NCI-H1436 treated with DMSO at 0.1 percent for 48 hours (cell line): ENCODE measurements around the gene CYTH4.
"Not testable (repeated sequence)": the region's sequence is repeated elsewhere in the genome, so short reads cannot be mapped to it uniquely, and the experiment has no call there.

ENCODE experiments used
- DNase-seq: peaks from one replicate; lab custom pipeline; 2025; lab: John Stamatoyannopoulos, UW

Gene CYTH4

GRCh38 chr22:37248251-37248650, 34.1 kb upstream of the CYTH4 start:
- DNase-seq, result no peak

GRCh38 chr22:37249986-37250385, 32.3 kb upstream of the CYTH4 start:
- DNase-seq, result no peak

DNA sequence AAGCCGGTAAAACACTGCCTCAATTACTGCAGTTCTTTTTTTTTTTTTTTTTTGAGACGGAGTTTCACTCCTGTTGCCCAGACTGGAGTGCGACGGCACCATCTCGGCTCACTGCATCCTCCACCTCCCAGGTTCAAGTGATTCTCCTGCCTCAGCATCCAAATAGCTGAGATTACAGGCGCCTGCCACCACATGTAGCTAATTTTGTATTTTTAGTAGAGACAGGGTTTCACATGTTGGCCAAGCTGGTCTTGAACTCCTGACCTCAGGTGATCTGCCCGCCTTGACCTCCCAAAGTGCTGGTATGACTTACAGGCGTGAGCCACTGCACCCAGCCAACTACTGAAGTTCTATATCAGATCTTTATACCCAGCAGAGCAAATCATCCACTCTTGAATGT, 30.5 kb upstream of the CYTH4 start:
- DNase-seq, result not testable (repeated sequence)

DNA sequence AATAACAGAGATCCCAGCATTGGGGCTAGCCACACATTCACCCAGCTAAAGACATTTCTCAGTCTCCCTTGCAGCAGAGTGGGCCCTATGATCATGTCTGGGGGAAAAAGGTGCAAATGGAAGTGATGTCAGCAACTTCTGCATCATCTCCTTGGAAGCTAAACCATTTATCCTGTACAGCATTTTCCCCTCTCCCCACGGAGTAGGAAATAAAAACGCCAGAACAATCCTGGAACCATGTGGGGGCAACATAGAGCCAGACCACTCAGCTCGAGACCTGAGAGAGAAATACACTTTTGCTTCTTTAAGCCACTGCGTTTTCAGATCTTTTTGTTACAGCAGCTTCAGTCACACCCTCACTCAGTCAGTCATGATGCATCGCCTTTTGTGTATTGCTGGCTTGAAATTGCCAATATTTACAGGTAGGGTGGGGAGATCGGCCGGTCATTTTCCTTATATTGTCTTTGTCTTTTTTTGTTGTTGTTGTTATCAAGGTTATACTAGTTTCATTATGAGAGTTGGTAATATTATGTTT, 29.1 kb upstream of the CYTH4 start:
- DNase-seq, result no peak

- DNase-seq, result no peak
Observed at GRCh38 chr22:37254209-37254866, 28.0 kb upstream of the CYTH4 start.

GRCh38 chr22:37254867-37255233, 27.5 kb upstream of the CYTH4 start:
- DNase-seq, result no peak

GRCh38 chr22:37255558-37256006, 26.7 kb upstream of the CYTH4 start:
- no peak for DNase-seq

GRCh38 chr22:37256075-37256726, 26.1 kb upstream of the CYTH4 start:
- no peak for DNase-seq

GRCh38 chr22:37258005-37258752, 24.1 kb upstream of the CYTH4 start:
- no peak for DNase-seq

GRCh38 chr22:37258753-37259401, 23.4 kb upstream of the CYTH4 start:
- DNase-seq, result no peak

GRCh38 chr22:37259540-37260029, 22.7 kb upstream of the CYTH4 start:
- no peak for DNase-seq

DNA sequence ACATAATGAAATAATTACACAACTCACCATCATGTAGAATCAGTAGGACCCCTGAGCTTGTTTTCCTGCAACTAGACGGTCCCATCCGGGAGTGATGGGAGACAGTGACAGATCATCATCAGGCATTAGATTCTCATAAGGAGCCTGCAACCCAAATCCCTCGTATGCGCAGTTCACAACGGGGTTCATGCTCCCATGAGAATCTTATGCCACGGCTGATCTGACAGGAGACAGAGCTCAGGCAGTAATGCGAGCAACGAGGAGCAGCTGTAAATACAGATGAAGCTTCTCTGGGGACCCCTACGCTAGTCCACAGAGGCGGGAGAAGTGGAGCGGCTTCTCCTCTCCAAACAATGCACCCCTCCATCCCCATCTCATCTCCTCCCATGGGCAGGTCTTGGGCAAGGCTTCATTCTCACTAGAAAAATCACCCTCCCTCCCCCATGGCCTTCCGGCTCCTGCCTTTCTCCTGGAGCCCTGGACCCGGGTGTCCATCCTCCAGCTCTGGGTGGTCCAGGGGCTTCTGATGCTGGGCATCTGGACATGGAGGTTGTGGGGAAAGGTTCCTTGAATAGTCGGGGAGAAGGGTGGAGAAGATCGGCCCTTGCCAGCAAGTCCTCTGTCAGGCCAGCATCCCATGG, 22.0 kb upstream of the CYTH4 start:
- no peak for DNase-seq

- DNase-seq, result no peak
Observed at GRCh38 chr22:37260901-37261336, 21.4 kb upstream of the CYTH4 start.

- no peak for DNase-seq
Observed at GRCh38 chr22:37262346-37262745, 20.0 kb upstream of the CYTH4 start.

- DNase-seq, result no peak
Observed at GRCh38 chr22:37263966-37264887, 18.1 kb upstream of the CYTH4 start.

DNA sequence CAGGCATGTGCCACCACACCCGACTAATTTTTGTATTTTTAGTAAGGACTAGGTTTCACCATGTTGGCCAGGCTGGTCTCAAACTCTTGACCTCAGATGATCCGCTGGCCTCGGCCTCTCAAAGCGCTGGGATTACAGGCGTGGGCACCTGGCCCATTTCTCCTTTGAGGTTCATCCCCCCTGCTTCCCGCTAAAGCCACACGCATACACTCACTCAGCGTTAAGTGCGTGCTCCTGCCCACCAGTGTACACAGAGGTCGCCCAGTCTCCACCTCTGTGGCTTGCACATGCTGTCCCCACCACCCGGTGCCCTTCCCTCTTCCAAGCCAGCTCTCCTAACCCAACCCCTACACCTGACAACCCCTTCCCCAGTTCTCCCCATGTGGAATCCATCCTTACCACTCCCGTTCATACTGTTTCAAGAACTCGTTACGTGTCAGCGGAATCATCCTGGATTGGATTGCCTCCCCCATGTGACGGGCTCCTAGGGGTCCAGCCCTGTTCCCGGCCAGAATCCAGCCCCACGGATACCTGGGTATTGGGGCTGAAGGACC, 15.7 kb upstream of the CYTH4 start:
- no peak for DNase-seq

DNA sequence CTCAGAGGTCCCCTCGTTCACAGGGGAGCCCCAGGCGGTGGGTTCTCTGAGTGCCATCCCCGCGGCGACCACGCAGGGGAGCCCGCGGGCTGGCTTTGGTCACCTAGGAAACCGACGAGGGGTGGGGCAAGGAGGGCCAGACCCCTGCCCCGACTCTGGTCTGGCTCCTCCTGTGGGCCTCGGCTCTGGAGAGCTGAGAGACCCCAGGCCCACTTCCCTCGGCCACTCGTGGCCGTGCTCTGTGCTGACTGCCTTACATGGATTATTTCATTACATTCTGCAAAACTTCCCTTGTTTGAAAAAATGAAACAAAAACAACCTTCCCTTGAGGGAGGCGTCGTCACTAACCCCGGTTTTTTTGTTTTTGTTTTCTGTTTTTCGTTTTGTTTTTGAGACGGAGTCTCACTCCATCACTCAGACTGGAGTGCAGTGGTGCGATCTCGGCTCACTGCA, 15.1 kb upstream of the CYTH4 start:
- no peak for DNase-seq

GRCh38 chr22:37267661-37268413, 14.5 kb upstream of the CYTH4 start:
- DNase-seq, result no peak

- DNase-seq, result no peak
Observed at GRCh38 chr22:37269936-37270678, 12.2 kb upstream of the CYTH4 start.
